PC-3 (cell line): ENCODE results near the gene ZNF92.

ENCODE experiments used
- EZH2 ChIP-seq: fragments of 300-600 bp; sonication (generic); IDR thresholded peaks from one replicate; pipeline ENCODE4 v1.6.1; 2017; ENCODE audit warnings: antibody characterized with exemption, mild to moderate bottlenecking, low read length; ENCODE audit not compliant: unreplicated experiment
- EZH2phosphoT487 ChIP-seq: fragments of 300-600 bp; sonication (generic); IDR thresholded peaks from 2 replicates; pipeline ENCODE4 v1.6.1; 2018; ENCODE audit warnings: mild to moderate bottlenecking, antibody characterized with exemption, low read length, borderline replicate concordance
- TF ChIP-seq, protein P1 (sequence below): fragments of 300-600 bp; sonication (generic); conservative IDR thresholded peaks from 2 replicates; pipeline ENCODE4 v1.5.1; 2017; ENCODE audit warnings: antibody characterized with exemption, low read depth, mild to moderate bottlenecking, low read length

GRCh38 chr7:65444899-65445823 lies 71.5 kb downstream of the ZNF92 start:
- TF ChIP-seq, protein P1, sequence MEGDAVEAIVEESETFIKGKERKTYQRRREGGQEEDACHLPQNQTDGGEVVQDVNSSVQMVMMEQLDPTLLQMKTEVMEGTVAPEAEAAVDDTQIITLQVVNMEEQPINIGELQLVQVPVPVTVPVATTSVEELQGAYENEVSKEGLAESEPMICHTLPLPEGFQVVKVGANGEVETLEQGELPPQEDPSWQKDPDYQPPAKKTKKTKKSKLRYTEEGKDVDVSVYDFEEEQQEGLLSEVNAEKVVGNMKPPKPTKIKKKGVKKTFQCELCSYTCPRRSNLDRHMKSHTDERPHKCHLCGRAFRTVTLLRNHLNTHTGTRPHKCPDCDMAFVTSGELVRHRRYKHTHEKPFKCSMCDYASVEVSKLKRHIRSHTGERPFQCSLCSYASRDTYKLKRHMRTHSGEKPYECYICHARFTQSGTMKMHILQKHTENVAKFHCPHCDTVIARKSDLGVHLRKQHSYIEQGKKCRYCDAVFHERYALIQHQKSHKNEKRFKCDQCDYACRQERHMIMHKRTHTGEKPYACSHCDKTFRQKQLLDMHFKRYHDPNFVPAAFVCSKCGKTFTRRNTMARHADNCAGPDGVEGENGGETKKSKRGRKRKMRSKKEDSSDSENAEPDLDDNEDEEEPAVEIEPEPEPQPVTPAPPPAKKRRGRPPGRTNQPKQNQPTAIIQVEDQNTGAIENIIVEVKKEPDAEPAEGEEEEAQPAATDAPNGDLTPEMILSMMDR = no peak
- TF ChIP-seq EZH2 = no peak
- TF ChIP-seq EZH2phosphoT487 = no peak
